Fibroblast of lung (primary cell): ENCODE measurements around the gene NPEPL1. TPM values are rescaled to one million over a fixed set of nuclear protein-coding genes. Genes with fewer than 3 reads are reported as not detected.

ENCODE experiments used
- DNase-seq, 2 donors: peaks; one replicate each; pipeline versions ENCODE4 v3.0.0 to v3.0.0-alpha.2; 2010; ENCODE audit warnings: low read depth in 2 of 2
- H2AFZ ChIP-seq: 2 replicates; pipeline ENCODE4 v1.5.1; 2012; ENCODE audit warnings: low read length, control low read depth, inconsistent platforms
- H3K27ac ChIP-seq: 2 replicates; pipeline ENCODE4 v1.5.1; 2011; ENCODE audit warnings: low read length, control low read depth; ENCODE audit not compliant: insufficient read depth
- H3K27me3 ChIP-seq: 2 replicates; pipeline ENCODE4 v1.5.1; 2011; ENCODE audit warnings: mild to moderate bottlenecking, low read length; ENCODE audit not compliant: control insufficient read depth, insufficient read depth
- H3K36me3 ChIP-seq: 2 replicates; pipeline ENCODE4 v1.5.1; 2011; ENCODE audit warnings: low read length; ENCODE audit not compliant: control insufficient read depth, insufficient read depth
- H3K4me1 ChIP-seq: 2 replicates; pipeline ENCODE4 v1.5.1; 2011; ENCODE audit warnings: low read length; ENCODE audit not compliant: control insufficient read depth, insufficient read depth; ENCODE audit errors: extremely low read depth
- H3K4me2 ChIP-seq: 2 replicates; pipeline ENCODE4 v1.5.1; 2011; ENCODE audit warnings: low read length, control low read depth; ENCODE audit not compliant: insufficient read depth; ENCODE audit errors: extremely low read depth
- H3K4me3 ChIP-seq, 4 experiments: fragments of 200-600 bp in 1 of 4; sonication (generic) in 1 of 4; replicated peaks in 1 of 4; 2 replicates each; pipeline ENCODE4 v1.5.1; 2011 to 2016; ENCODE audit warnings: low read length in 4 of 4, low read depth in 3 of 4, mild to moderate bottlenecking in 3 of 4, control low read depth in 2 of 4, inconsistent platforms in 1 of 4, mixed read lengths in 1 of 4; ENCODE audit not compliant: insufficient read depth in 1 of 4; ENCODE audit errors: control extremely low read depth in 1 of 4
- H3K79me2 ChIP-seq: 2 replicates; pipeline ENCODE4 v1.5.1; 2012; ENCODE audit warnings: mild to moderate bottlenecking, low read length, inconsistent platforms; ENCODE audit not compliant: control insufficient read depth, insufficient read depth
- H3K9ac ChIP-seq: 2 replicates; pipeline ENCODE4 v1.5.1; 2011; ENCODE audit warnings: mild to moderate bottlenecking, low read length, control low read depth; ENCODE audit not compliant: insufficient read depth
- H3K9me3 ChIP-seq: 2 replicates; pipeline ENCODE4 v1.5.1; 2012; ENCODE audit warnings: low read depth, low read length; ENCODE audit not compliant: control insufficient read depth, insufficient read depth
- H4K20me1 ChIP-seq: 2 replicates; pipeline ENCODE4 v1.5.1; 2011; ENCODE audit warnings: low read length; ENCODE audit not compliant: control insufficient read depth, insufficient read depth; ENCODE audit errors: extremely low read depth
- EZH2 ChIP-seq: IDR thresholded peaks from 2 replicates; pipeline ENCODE4 v1.5.1; 2012; ENCODE audit warnings: low read length, control low read depth, mild to moderate bottlenecking; ENCODE audit errors: missing control alignments
- polyA plus RNA-seq, 2 donors: library from polyadenylated mRNA; depleted of rRNA in 1 of 2; stranded (reverse) in 1 of 2; unstranded in 1 of 2; fragments of >200 nt; gene quantifications; 2 replicates each; pipeline ENCODE4 v1.2.1, GENCODE V29; 2011 to 2012; ENCODE audit warnings: missing spikeins in 1 of 2
- total RNA-seq: library from RNA; depleted of rRNA; stranded (reverse); fragments of >200 nt; gene quantifications from 2 replicates; pipeline ENCODE4 v1.2.1, GENCODE V29; 2014
- TF ChIP-seq, protein P1 (sequence below), 2 donors: IDR thresholded peaks in 1 of 2; conservative IDR thresholded peaks in 1 of 2; 1 replicate in 1 of 2; 2 replicates in 1 of 2; pipeline ENCODE4 v1.5.1; 2011 to 2012; ENCODE audit warnings: low read length in 2 of 2, control low read depth in 1 of 2, inconsistent platforms in 1 of 2, low read depth in 1 of 2, mild to moderate bottlenecking in 1 of 2

Gene NPEPL1
- total and polyA plus RNA-seq, 2 donors (not counting 1 experiment from before 2014, with no cell fraction given) = 2.9 to 24.6 TPM

DNA sequence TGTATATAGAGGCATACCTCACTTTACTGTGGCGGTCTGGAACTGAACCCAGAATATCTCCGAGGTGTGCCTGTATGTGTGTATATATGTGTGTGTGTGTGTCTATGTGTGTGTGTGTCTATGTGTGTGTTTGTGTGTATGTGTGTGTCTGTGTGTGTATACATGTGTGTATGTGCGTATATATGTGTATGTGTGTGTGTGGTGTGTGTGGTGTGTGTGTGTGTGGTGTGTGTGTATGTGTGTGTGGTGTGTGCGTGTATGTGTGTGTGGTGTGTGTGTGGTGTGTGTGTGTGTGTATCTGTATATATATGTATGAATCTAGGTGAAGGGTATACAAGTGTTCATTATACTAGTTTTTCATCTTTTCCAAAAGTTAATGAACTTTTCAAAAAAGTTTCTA lies 4.2 kb upstream of the NPEPL1 start:
- no peak for TF ChIP-seq EZH2
- TF ChIP-seq, protein P1, sequence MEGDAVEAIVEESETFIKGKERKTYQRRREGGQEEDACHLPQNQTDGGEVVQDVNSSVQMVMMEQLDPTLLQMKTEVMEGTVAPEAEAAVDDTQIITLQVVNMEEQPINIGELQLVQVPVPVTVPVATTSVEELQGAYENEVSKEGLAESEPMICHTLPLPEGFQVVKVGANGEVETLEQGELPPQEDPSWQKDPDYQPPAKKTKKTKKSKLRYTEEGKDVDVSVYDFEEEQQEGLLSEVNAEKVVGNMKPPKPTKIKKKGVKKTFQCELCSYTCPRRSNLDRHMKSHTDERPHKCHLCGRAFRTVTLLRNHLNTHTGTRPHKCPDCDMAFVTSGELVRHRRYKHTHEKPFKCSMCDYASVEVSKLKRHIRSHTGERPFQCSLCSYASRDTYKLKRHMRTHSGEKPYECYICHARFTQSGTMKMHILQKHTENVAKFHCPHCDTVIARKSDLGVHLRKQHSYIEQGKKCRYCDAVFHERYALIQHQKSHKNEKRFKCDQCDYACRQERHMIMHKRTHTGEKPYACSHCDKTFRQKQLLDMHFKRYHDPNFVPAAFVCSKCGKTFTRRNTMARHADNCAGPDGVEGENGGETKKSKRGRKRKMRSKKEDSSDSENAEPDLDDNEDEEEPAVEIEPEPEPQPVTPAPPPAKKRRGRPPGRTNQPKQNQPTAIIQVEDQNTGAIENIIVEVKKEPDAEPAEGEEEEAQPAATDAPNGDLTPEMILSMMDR (conservative IDR thresholded peaks at IDR 0.05 in 1 of 2, IDR thresholded peaks at IDR 0.05 in 1 of 2; ENCODE audit: low read depth in 1 of 2, low read length in 2 of 2) = no peak
- Histone ChIP-seq H2AFZ (no peak overlapping the region), H3K9me3 (no peaks in the 10 kb centered on the region), H3K36me3 (peaks cover 1% of the 10 kb centered on the region), H4K20me1 (no peaks in the 10 kb centered on the region), H3K79me2 (no peaks in the 10 kb centered on the region), H3K9ac (no peak overlapping the region), H3K27ac (no peak overlapping the region), H3K4me3 (no peak overlapping the region), H3K4me1 (peaks cover 5% of the 10 kb centered on the region), H3K27me3 (no peaks in the 10 kb centered on the region), H3K4me2 (no peak overlapping the region)
- no peak for DNase-seq

DNA sequence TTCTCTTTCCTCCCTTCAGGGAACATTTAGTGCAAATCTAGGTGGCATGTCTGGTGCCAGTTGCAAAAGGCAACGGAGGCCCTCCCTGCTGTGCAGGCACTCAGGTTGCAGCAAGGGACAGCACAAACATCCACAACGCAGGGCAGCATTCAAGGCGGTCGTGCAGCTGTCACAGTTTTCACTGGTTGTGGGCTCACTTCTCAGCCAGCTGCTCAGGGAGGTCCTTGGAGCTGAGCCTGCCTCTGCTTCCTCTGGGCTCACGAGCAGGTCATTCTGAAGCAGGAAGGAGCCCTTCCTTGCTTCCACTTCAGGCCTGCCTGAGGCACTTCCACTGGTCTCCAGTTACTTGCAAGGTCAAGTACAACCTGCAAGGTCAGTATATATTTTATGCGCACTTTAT lies 3.8 kb upstream of the NPEPL1 start:
- TF ChIP-seq, protein P1 (conservative IDR thresholded peaks at IDR 0.05 in 1 of 2, IDR thresholded peaks at IDR 0.05 in 1 of 2; ENCODE audit: low read depth in 1 of 2, low read length in 2 of 2) = no peak
- TF ChIP-seq EZH2 = no peak
- DNase-seq = no peak
- Histone ChIP-seq H3K79me2 (no peaks in the 10 kb centered on the region), H3K9me3 (no peaks in the 10 kb centered on the region), H3K4me2 (no peak overlapping the region), H2AFZ (no peak overlapping the region), H3K9ac (no peak overlapping the region), H3K27ac (no peak overlapping the region), H3K36me3 (peaks cover 1% of the 10 kb centered on the region), H3K4me1 (peaks cover 8% of the 10 kb centered on the region), H3K27me3 (no peaks in the 10 kb centered on the region), H4K20me1 (no peaks in the 10 kb centered on the region), H3K4me3 (no peak overlapping the region)

DNA sequence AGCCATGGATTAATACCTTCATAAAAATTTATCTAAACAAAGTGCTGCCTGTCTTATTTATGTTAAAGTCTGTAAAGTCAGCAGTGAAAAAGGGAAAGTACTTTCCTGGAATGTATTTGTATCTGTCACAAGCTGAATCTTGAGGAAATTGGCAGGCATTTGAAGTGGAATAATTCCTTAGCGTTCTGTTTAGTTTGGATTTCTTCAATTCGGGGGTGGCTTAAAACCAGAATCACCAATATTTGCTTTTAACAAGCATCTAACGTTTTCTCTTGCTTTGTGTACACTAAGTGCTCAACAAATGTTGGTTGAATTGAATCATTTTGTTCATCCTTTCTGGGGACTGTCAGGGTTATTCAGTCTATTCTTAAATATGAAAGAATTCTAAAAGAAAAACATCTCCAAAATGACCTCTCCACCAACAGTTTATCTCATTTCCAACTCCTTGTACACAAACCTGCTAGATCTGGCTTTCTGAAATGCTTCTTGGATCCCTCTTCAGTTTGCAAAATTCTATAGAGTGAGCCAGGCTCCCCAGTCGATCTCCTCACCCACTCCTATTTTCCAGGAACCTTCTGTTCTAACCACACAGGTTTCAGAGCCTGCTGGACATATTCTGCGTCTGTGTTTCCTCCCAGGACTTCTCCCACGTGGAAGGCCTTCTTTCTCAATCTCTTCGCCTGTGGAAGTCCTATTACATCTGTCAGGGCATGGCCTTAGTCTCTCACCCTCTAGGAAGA lies 2.0 kb upstream of the NPEPL1 start:
- H4K20me1 ChIP-seq = no peaks in the 10 kb centered on the region
- no peaks in the 10 kb centered on the region for H3K9me3 ChIP-seq
- no peak overlapping the region for H3K4me3 ChIP-seq
- peaks cover 8% of the 10 kb centered on the region for H3K4me1 ChIP-seq
- peak overlapping the region; percentile 1 for H2AFZ ChIP-seq
- H3K79me2 ChIP-seq = no peaks in the 10 kb centered on the region
- no peak overlapping the region for H3K9ac ChIP-seq
- H3K27ac ChIP-seq = peak overlapping the region; percentile 7
- peak overlapping the region; percentile 41 for H3K4me2 ChIP-seq
- TF ChIP-seq, protein P1 (conservative IDR thresholded peaks at IDR 0.05 in 1 of 2, IDR thresholded peaks at IDR 0.05 in 1 of 2; ENCODE audit: low read depth in 1 of 2, low read length in 2 of 2) = no peak
- no peak for TF ChIP-seq EZH2
- peaks cover 1% of the 10 kb centered on the region for H3K36me3 ChIP-seq
- peak; percentile 28 to 58 for DNase-seq
- no peaks in the 10 kb centered on the region for H3K27me3 ChIP-seq
